SH-SY5Y (cell line): Measurements from ENCODE around the gene DUOX2.

Source experiments
- GATA2 ChIP-seq: IDR thresholded peaks from 2 replicates; pipeline ENCODE4 v1.6.1; 2011; ENCODE audit warnings: mild to moderate bottlenecking, low read depth, low read length
- GATA3 ChIP-seq: IDR thresholded peaks from 2 replicates; pipeline ENCODE4 v1.6.1; 2011; ENCODE audit warnings: low read depth, mild to moderate bottlenecking, low read length, moderate library complexity

- no peak for TF ChIP-seq GATA2
- no peak for TF ChIP-seq GATA3
These were observed 2.7 kb upstream of the DUOX2 start for GRCh38 chr15:45116482-45117307.
